Stimulated activated CD4-positive, alpha-beta T cell treated with anti-CD3 and anti-CD28 coated beads, TNF-alpha, amount 100 ng/mL, for 4 hours (primary cell): ENCODE measurements around the gene COLGALT1.

Experiments used
- DNase-seq, 3 experiments: peaks; one replicate each; pipeline ENCODE4 v3.0.0-alpha.2; 2020; ENCODE audit warnings: low read depth in 3 of 3

COLGALT1 gene

DNA sequence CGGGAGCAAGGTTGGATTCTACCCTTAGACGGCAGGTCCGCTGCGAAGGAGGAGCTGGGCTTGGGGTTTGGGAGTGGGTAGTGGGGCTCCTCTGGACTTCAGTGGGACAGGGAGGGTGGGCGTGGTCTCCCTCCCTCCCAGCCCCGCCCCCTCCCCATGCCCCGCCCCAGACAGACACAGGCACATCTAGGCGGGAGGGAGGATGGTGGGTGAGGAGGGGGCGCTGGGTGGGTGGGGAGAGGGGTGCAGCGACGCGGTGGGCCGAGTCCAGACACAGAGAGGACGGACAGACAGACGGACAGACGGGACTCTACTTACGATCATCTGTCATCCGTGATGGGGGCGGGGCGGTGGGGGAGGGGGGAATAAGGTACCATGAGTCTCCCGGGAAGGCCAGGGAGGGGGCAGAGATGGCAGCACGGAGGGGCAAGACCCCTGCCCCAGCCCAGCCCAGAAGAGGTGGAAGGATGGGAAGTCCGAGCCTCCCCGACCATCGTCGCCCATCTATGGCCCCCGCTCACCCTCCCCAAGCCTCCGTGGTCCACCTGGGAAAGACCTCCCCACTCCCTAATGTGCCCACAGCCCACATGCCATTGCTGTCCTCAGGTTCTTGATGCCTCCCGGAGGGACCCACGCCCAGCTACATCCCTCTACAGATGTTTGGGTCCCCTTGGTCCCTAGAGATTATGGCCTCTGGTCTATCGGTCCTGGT lies 67.9 kb downstream of the COLGALT1 start:
- DNase-seq, result no peak

- no peak for DNase-seq
Measured at GRCh38 chr19:17624314-17624991, 69.0 kb downstream of the COLGALT1 start.

- no peak for DNase-seq
Measured at GRCh38 chr19:17625043-17625442, 69.6 kb downstream of the COLGALT1 start.

- no peak for DNase-seq
Measured at GRCh38 chr19:17625980-17626379, 70.5 kb downstream of the COLGALT1 start.

DNA sequence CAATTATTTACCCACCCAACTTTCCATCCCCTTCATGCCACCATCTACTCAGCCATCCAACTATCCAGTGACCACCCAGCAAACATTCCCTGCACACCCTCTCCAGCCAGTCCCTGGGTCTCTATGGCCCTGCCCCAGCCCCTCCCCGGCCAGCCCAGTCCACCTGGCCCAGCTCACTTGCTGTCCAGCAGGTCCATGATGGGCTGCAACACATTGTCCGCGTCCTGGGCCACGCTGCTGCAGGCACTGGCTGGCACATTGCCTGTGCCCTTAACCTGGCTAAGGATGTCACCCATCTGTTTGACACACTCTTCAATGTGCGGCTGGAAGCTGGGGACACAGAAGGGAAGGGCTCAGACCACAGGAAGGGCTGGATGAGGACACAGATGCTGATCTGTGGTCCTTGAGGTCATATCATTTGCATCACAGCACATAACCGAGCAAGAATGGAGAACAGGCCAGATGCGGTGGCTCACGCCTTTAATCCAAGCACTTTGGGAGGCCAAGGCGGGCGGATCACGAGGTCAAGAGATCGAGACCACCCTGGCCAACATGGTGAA lies 71.1 kb downstream of the COLGALT1 start:
- no peak for DNase-seq

DNA sequence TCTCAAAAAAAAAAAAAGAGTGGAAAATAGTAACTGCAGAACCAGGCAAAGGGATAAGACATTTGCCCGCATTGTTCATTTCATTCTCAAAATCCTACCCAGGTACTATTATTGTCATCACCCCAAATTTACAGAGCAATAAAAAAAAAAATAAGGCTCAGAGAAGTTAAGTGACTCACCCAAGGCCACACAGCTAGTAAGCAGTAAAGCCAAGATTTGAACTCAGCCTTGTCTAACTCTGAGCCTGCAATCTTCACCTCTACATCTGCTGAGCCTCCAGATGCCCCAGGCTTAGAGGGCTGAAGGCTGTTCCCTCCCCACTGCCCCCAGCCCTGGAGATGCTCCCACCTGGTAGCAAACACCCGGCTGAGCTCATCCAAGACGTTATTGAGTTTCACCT lies 71.7 kb downstream of the COLGALT1 start:
- no peak for DNase-seq

DNA sequence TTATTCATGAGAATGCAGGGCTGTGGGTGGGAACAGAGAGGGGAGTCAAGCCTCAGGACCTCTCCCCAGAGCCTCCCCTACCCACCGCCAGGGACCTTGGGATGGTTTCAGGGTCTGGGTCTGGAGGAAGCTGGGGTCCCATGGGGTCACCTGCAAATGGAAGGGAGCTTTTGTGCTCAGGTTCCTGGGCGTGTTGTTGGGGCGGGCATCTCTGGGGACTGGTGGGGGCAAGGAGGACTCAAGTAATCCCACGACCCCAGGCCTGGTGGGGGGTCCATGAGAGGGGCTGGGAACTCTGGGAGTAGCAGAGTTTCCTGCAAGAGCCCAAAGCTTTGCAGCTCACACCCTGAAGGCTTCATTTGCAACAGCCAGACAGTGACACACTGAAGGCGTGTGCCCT lies 72.5 kb downstream of the COLGALT1 start:
- DNase-seq, result no peak

DNA sequence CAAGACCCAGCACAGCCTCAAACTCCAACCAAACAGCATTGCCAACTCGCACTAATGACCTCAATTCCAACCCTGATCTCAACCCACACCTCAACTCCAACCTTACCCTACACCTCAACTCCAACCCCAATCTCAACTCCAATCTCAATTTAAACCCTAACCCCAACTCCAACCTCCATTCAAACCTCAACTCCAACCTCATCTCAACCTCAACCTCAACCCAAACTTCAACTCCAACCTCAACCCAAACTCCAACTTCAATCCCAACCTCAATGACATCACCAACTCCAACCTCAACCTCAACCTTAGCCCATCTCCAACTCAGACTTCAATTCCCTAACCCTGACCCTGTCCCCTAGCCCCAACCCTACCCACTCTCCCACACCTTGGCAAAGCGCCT lies 74.3 kb downstream of the COLGALT1 start:
- DNase-seq, result no peak

- no peak for DNase-seq
Measured at GRCh38 chr19:17632577-17632976, 77.1 kb downstream of the COLGALT1 start.
